ENCODE results near the gene SGF29.
"Not testable (repeated sequence)": the region's sequence is repeated elsewhere in the genome, so short reads cannot be mapped to it uniquely, and the experiment has no call there.

GRCh38 chr16:28599377-28600285 is 45.9 kb downstream of the SGF29 start:
- not testable (repeated sequence) for TF ChIP-seq CTCF, POLR2AphosphoS5, POLR2A (IDR thresholded peaks at IDR 0.05)
